HepG2 (cell line): ENCODE results near the gene CYP11A1. TPM values are rescaled to one million over a fixed set of nuclear protein-coding genes. Genes with fewer than 3 reads are reported as not detected.

Experiments
- ATAC-seq: fragments of 200-7000 bp; cut with Tn5 transposase; 3 replicates; pipeline ENCODE4 v1.9.1; 2020; ENCODE audit warnings: mild to moderate bottlenecking, moderate library complexity
- BruUV-seq: library from RNA; stranded (reverse); fragments of 400-500 nt; replicated peaks from 2 replicates; lab custom pipeline; 2021; lab: Mats Ljungman, UMichigan
- CTCF ChIA-PET: fragments of 300-600 bp; formaldehyde crosslinking; extraction: SDS; loops from one replicate; lab custom pipeline; 2021; ENCODE audit warnings: low total read pairs, inconsistent platforms, low intra/inter-chr PET ratio; lab: Yijun Ruan, JAX
- POLR2A ChIA-PET: fragments of 350-600 bp; sonication (Branson Sonifier 250); formaldehyde crosslinking; loops from one replicate; lab custom pipeline; 2020; ENCODE audit warnings: antibody characterized with exemption, inconsistent platforms; lab: Yijun Ruan, JAX
- DNase-seq: peaks from one replicate; pipeline ENCODE4 v3.0.0-alpha.2; 2015; ENCODE audit warnings: low spot score
- FAIRE-seq: peaks from 3 replicates; lab custom pipeline; 2011; peaks lifted over from hg19 to GRCh38; lab: Jason Lieb, UNC
- H2AFZ ChIP-seq: one replicate; pipeline ENCODE4 v1.6.1; 2011; ENCODE audit warnings: low read length, inconsistent platforms
- H3K27ac ChIP-seq: fragments of 300-600 bp; 3 replicates; pipeline ENCODE4 v1.8.0; 2011; ENCODE audit warnings: mixed run types, mild to moderate bottlenecking, mixed read lengths, low read length, inconsistent platforms; ENCODE audit not compliant: insufficient read depth; ENCODE audit errors: extremely low read length
- H3K27me3 ChIP-seq, 2 experiments: fragments of 200-600 bp in 1 of 2; 2 replicates in 1 of 2; 3 replicates in 1 of 2; pipeline versions ENCODE4 v1.6.0 to v1.8.0; 2011; ENCODE audit warnings: low read length in 2 of 2, mild to moderate bottlenecking in 2 of 2, moderate library complexity in 2 of 2, inconsistent platforms in 1 of 2; ENCODE audit not compliant: insufficient read depth in 2 of 2, control insufficient read depth in 1 of 2
- H3K36me3 ChIP-seq, 2 experiments: fragments of 200-600 bp in 1 of 2; replicated peaks in 1 of 2; 2 replicates in 1 of 2; 3 replicates in 1 of 2; pipeline versions ENCODE4 v1.5.1 to v1.8.0; 2011; ENCODE audit warnings: low read length in 2 of 2, inconsistent platforms in 1 of 2; ENCODE audit not compliant: insufficient read depth in 2 of 2, control insufficient read depth in 1 of 2
- H3K4me1 ChIP-seq: 2 replicates; pipeline ENCODE4 v1.5.1; 2012; ENCODE audit warnings: low read length, inconsistent platforms; ENCODE audit not compliant: insufficient read depth
- H3K4me2 ChIP-seq: 2 replicates; pipeline ENCODE4 v1.6.0; 2011; ENCODE audit warnings: low read depth, low read length, inconsistent platforms
- H3K4me3 ChIP-seq, 3 experiments: fragments of 200-600 bp in 1 of 3; sonication (generic), shearing (Covaris generic) in 1 of 3; replicated peaks in 1 of 3; 2 replicates each; pipeline ENCODE4 v1.5.1; 2011 to 2016; ENCODE audit warnings: low read length in 3 of 3, inconsistent platforms in 2 of 3, low read depth in 2 of 3, mild to moderate bottlenecking in 2 of 3, control low read depth in 1 of 3, mixed read lengths in 1 of 3; ENCODE audit not compliant: insufficient read depth in 1 of 3
- H3K79me2 ChIP-seq: one replicate; pipeline ENCODE4 v1.6.1; 2011; ENCODE audit warnings: low read length, inconsistent platforms; ENCODE audit not compliant: insufficient read depth
- H3K9ac ChIP-seq: 2 replicates; pipeline ENCODE4 v1.6.0; 2011; ENCODE audit warnings: mild to moderate bottlenecking, low read depth, low read length, inconsistent platforms; ENCODE audit not compliant: insufficient read depth
- H3K9me3 ChIP-seq: 2 replicates; pipeline ENCODE4 v1.5.1; 2012; ENCODE audit warnings: mild to moderate bottlenecking, low read length
- H4K20me1 ChIP-seq: 2 replicates; pipeline ENCODE4 v1.6.0; 2011; ENCODE audit warnings: inconsistent platforms, mild to moderate bottlenecking, low read length, moderate library complexity; ENCODE audit not compliant: insufficient read depth
- IRF1 ChIP-seq: sonication (generic); formaldehyde crosslinking; IDR thresholded peaks from 2 replicates; pipeline ENCODE4 v1.4.0; 2020; ENCODE audit warnings: low read depth, mild to moderate bottlenecking, missing genetic modification reagents
- MXD3 ChIP-seq: IDR thresholded peaks from 2 replicates; pipeline ENCODE4 v1.6.1; 2016; ENCODE audit warnings: mild to moderate bottlenecking, missing biosample characterization, missing genetic modification reagents
- PHF5A ChIP-seq: IDR thresholded peaks from one replicate; pipeline ENCODE4 v1.6.1; 2018; ENCODE audit warnings: low read depth, missing genetic modification reagents; ENCODE audit not compliant: unreplicated experiment
- PREB ChIP-seq: sonication (generic); formaldehyde crosslinking; IDR thresholded peaks from 2 replicates; pipeline ENCODE4 v1.4.0; 2020; ENCODE audit warnings: missing genetic modification reagents
- TERF1 ChIP-seq: sonication (generic); formaldehyde crosslinking; IDR thresholded peaks from 2 replicates; pipeline ENCODE4 v1.8.0; 2022; ENCODE audit warnings: mild to moderate bottlenecking, missing genetic modification reagents, moderate library complexity
- TRIM22 ChIP-seq: fragments of 450-650 bp; IDR thresholded peaks from 2 replicates; pipeline ENCODE4 v1.6.1; 2017
- ZBTB1 ChIP-seq: sonication (generic); formaldehyde crosslinking; IDR thresholded peaks from 2 replicates; pipeline ENCODE4 v1.4.0; 2020; ENCODE audit warnings: missing genetic modification reagents, borderline replicate concordance
- ZNF512 ChIP-seq: sonication (generic); formaldehyde crosslinking; IDR thresholded peaks from 2 replicates; pipeline ENCODE4 v1.4.0; 2020; ENCODE audit warnings: mild to moderate bottlenecking, missing genetic modification reagents
- in situ Hi-C: cut with HindIII; loops from 2 replicates; pipeline ENCODE4 v1.10.0; 2017; ENCODE audit warnings: low pct_unique_long_range_greater_than_20kb; ENCODE audit not compliant: extremely low pct_ligation_motif_present
- intact Hi-C: fragments of 100-400 bp; cut with micrococcal nuclease; formaldehyde crosslinking; loops from one replicate; pipeline ENCODE4 v1.10.0; 2022; ENCODE audit not compliant: unreplicated experiment
- polyA plus RNA-seq, 8 experiments: library from polyadenylated mRNA; depleted of rRNA in 3 of 8; stranded (reverse) in 7 of 8; unstranded in 1 of 8; fragments of >200 nt; fragmentation: Illumina TruSeq in 4 of 8; extraction: Trizol in 4 of 8; gene quantifications; 2 replicates each; pipeline versions ENCODE4 v1.2.1 to v1.2.3, GENCODE V29; 2011 to 2016; ENCODE audit warnings: low read depth in 4 of 8, missing spikeins in 1 of 8, mixed read lengths in 1 of 8; ENCODE audit not compliant: insufficient read depth in 1 of 8
- total RNA-seq, 5 experiments: library from RNA; depleted of rRNA; stranded (reverse); fragments of >200 nt; fragmentation: Illumina TruSeq; extraction: Trizol; gene quantifications; 2 replicates each; pipeline ENCODE4 v1.2.3, GENCODE V29; 2016; ENCODE audit warnings: low read depth in 1 of 5

The CYP11A1 gene
- total and polyA plus RNA-seq, 2 of the 13 experiments (the other 11 are each of a cell fraction or from before 2014, with no cell fraction given): 0.66 to 0.92 TPM

GRCh38 chr15:74290645-74291044, 76.8 kb downstream of the CYP11A1 start:
- H4K20me1 ChIP-seq: peaks cover 3% of the 10 kb centered on the region; the same call in 1 of the 2 replicates
- no peak overlapping the region for H2AFZ ChIP-seq
- no peak overlapping the region for H3K9ac ChIP-seq
- no peaks in the 10 kb centered on the region for H3K79me2 ChIP-seq
- intact Hi-C loops: no loop called here
- no peaks in the 10 kb centered on the region for H3K4me1 ChIP-seq
- H3K4me3 ChIP-seq: no peak overlapping the region
- in situ Hi-C loops: no loop called here
- POLR2A ChIA-PET: no interaction called here
- FAIRE-seq (no peak), ATAC-seq (no peak), DNase-seq (no peak)
- no peak overlapping the region for H3K4me2 ChIP-seq
- TF ChIP-seq MXD3 (CRISPR knock-in tag): no peak
- TF ChIP-seq ZBTB1 (CRISPR knock-in tag): no peak
- no peak for TF ChIP-seq IRF1
- no peak for TF ChIP-seq ZNF512 (CRISPR knock-in tag)
- no peak for TF ChIP-seq PHF5A (CRISPR knock-in tag)
- TF ChIP-seq PREB (CRISPR knock-in tag): no peak
- TF ChIP-seq TERF1 (CRISPR knock-in tag): no peak
- TF ChIP-seq TRIM22: no peak
- CTCF ChIA-PET: no interaction called here
- no peaks in the 10 kb centered on the region for H3K9me3 ChIP-seq
- no peak overlapping the region for H3K27ac ChIP-seq
- H3K27me3 ChIP-seq: no peaks in the 10 kb centered on the region
- no peaks in the 10 kb centered on the region for H3K36me3 ChIP-seq
- BruUV-seq: no TSS peak
